ENCODE data around the gene GNS. TPM values are rescaled to one million over a fixed set of nuclear protein-coding genes. Genes with fewer than 3 reads are reported as not detected.
A peak's percentile ranks its signal among the peaks of the same experiment; 100 is the strongest.

GNS gene
- total and polyA plus RNA-seq, 2 of the 13 experiments (the other 11 are each of a cell fraction or from before 2014, with no cell fraction given), result 49.8 to 51.0 TPM

DNA sequence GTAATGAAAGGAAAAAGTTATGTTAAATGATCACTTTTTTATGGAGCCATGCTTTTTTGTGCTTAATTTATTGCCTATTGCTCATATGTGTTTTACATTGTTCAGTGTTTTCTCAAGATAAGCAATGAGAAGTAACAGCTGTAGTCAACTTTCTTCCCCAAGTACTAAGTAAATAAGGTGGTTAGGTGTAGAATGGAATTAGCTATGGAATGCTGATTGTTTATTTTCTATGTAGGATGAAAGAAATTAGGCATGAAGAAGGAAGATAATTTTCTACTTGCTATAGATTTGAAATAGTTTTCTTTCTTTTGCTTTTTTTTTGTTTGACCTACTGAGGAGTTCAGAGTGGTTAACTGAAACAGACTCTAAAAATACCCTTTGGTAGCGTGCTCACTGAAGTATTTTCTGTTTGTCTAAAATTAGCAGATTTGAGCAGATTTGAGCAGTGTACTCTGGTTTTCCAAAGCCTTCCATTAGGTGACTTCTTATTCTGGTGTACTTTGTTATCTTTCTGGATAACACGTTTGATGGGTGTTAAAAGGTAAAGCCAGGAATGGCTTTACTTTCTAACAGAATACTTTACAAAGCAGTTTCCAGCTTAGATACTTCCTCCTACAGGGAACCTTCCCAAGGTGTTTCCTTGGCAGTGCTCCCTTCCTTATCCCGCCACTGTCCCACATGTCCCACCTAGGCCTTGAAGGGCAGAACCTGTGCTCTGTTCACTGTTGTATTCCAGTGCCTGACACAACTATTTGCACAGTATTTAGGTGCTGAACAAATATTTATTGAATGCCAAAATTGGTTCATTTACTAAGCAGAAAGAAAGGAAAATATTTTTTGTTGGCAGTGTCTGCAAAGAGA lies 92.9 kb downstream of the GNS start (continued):
- no peak for TF ChIP-seq GATA4 (IDR thresholded peaks at IDR 0.05; ENCODE audit: borderline replicate concordance, low read depth)
- TF ChIP-seq, protein P1, sequence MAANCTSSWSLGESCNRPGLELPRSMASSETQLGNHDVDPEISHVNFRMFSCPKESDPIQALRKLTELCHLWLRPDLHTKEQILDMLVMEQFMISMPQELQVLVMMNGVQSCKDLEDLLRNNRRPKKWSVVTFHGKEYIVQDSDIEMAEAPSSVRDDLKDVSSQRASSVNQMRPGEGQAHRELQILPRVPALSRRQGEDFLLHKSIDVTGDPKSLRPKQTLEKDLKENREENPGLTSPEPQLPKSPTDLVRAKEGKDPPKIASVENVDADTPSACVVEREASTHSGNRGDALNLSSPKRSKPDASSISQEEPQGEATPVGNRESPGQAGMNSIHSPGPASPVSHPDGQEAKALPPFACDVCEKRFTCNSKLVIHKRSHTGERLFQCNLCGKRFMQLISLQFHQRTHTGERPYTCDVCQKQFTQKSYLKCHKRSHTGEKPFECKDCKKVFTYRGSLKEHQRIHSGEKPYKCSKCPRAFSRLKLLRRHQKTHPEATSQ (CRISPR knock-in tag; IDR thresholded peaks at IDR 0.05; ENCODE audit: borderline replicate concordance), result no peak
- peak; percentile 86 for TF ChIP-seq ZNF263 (CRISPR knock-in tag; IDR thresholded peaks at IDR 0.05)

DNA sequence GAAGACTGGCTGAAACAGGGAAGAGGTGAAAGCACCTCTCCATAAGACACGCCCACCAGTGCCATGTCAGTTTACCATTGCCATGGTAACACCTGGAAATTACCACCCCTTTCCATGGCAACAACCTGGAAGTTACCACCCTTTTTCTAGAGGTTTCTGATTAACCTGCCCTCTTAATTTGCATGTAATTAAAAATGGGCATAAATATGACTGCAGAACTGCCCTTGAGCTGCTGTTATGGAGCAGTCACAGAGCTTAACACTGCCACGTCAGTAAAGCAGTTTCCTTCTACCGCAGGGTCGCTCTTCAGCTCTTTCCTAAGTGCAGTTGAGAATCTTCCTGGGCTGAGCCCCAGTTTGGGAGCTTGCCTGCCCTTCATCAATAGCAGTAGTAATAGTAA lies 93.7 kb downstream of the GNS start:
- Histone ChIP-seq H3K27ac (ENCODE audit: extremely low read length, insufficient read depth, low read length) (no peak overlapping the region), H3K4me2 (ENCODE audit: low read depth, low read length) (no peak overlapping the region), H4K20me1 (ENCODE audit: insufficient read depth, low read length) (no peaks in the 10 kb centered on the region), H3K9ac (ENCODE audit: insufficient read depth, low read depth, low read length) (no peak overlapping the region), H3K4me1 (ENCODE audit: insufficient read depth, low read length) (peaks cover 74% of the 10 kb centered on the region), H3K79me2 (ENCODE audit: insufficient read depth, low read length) (peaks cover 41% of the 10 kb centered on the region), H3K9me3 (ENCODE audit: low read length) (no peaks in the 10 kb centered on the region), H3K36me3 (replicated peaks in 1 of 2; ENCODE audit: control insufficient read depth in 1 of 2, insufficient read depth in 2 of 2, low read length in 2 of 2) (no peaks in the 10 kb centered on the region), H3K4me3 (replicated peaks in 1 of 3; ENCODE audit: insufficient read depth in 1 of 3, low read depth in 2 of 3, low read length in 3 of 3) (no peak overlapping the region), H3K27me3 (ENCODE audit: control insufficient read depth in 1 of 2, insufficient read depth in 2 of 2, low read length in 2 of 2) (no peaks in the 10 kb centered on the region), H2AFZ (ENCODE audit: low read length) (no peak overlapping the region)
- in situ Hi-C loops (cut with HindIII; ENCODE audit: extremely low pct_ligation_motif_present, low pct_unique_long_range_greater_than_20kb) (no loop called here), intact Hi-C loops (cut with micrococcal nuclease; ENCODE audit: unreplicated experiment) (loop anchor here (5.0 kb wide), 1 partner anchor 38 kb away; no protein-coding TSS in a partner anchor)
- POLR2A ChIA-PET, result no interaction called here
- WGBS (ENCODE audit: low lambda C conversion rate), result 99% methylated on average over 4 of the region's 4 CpGs
- DNase-seq (ENCODE audit: low spot score), result no peak
- BruUV-seq (replicated peaks), result no TSS peak
- CTCF ChIA-PET (ENCODE audit: low intra/inter-chr PET ratio, low total read pairs), result no interaction called here
- FAIRE-seq, result no peak
- no peak for ATAC-seq
- TF ChIP-seq, protein P2, sequence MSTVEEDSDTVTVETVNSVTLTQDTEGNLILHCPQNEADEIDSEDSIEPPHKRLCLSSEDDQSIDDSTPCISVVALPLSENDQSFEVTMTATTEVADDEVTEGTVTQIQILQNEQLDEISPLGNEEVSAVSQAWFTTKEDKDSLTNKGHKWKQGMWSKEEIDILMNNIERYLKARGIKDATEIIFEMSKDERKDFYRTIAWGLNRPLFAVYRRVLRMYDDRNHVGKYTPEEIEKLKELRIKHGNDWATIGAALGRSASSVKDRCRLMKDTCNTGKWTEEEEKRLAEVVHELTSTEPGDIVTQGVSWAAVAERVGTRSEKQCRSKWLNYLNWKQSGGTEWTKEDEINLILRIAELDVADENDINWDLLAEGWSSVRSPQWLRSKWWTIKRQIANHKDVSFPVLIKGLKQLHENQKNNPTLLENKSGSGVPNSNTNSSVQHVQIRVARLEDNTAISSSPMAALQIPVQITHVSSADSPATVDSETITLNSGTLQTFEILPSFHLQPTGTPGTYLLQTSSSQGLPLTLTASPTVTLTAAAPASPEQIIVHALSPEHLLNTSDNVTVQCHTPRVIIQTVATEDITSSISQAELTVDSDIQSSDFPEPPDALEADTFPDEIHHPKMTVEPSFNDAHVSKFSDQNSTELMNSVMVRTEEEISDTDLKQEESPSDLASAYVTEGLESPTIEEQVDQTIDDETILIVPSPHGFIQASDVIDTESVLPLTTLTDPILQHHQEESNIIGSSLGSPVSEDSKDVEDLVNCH (CRISPR knock-in tag; IDR thresholded peaks at IDR 0.05), result no peak
- TF ChIP-seq ATAD3A (CRISPR knock-in tag; IDR thresholded peaks at IDR 0.05) (no peak), PAX8 (CRISPR knock-in tag; IDR thresholded peaks at IDR 0.05; ENCODE audit: borderline replicate concordance) (no peak), ZNF441 (CRISPR knock-in tag; IDR thresholded peaks at IDR 0.05; ENCODE audit: borderline replicate concordance) (no peak), DMAP1 (CRISPR knock-in tag; IDR thresholded peaks at IDR 0.05) (no peak), RFX3 (CRISPR knock-in tag; IDR thresholded peaks at IDR 0.05) (peak; percentile 69), AKAP8 (CRISPR knock-in tag; IDR thresholded peaks at IDR 0.05) (no peak)
- TF ChIP-seq, protein P3, sequence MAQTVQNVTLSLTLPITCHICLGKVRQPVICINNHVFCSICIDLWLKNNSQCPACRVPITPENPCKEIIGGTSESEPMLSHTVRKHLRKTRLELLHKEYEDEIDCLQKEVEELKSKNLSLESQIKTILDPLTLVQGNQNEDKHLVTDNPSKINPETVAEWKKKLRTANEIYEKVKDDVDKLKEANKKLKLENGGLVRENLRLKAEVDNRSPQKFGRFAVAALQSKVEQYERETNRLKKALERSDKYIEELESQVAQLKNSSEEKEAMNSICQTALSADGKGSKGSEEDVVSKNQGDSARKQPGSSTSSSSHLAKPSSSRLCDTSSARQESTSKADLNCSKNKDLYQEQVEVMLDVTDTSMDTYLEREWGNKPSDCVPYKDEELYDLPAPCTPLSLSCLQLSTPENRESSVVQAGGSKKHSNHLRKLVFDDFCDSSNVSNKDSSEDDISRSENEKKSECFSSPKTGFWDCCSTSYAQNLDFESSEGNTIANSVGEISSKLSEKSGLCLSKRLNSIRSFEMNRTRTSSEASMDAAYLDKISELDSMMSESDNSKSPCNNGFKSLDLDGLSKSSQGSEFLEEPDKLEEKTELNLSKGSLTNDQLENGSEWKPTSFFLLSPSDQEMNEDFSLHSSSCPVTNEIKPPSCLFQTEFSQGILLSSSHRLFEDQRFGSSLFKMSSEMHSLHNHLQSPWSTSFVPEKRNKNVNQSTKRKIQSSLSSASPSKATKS (CRISPR knock-in tag; IDR thresholded peaks at IDR 0.05), result no peak

Measured in HepG2 (cell line).